ENCODE measurements around the gene CNTNAP2.

The CNTNAP2 gene

GRCh38 chr7:146626912-146627311, 510.3 kb downstream of the CNTNAP2 start:
- DNase-seq = no peak

DNA sequence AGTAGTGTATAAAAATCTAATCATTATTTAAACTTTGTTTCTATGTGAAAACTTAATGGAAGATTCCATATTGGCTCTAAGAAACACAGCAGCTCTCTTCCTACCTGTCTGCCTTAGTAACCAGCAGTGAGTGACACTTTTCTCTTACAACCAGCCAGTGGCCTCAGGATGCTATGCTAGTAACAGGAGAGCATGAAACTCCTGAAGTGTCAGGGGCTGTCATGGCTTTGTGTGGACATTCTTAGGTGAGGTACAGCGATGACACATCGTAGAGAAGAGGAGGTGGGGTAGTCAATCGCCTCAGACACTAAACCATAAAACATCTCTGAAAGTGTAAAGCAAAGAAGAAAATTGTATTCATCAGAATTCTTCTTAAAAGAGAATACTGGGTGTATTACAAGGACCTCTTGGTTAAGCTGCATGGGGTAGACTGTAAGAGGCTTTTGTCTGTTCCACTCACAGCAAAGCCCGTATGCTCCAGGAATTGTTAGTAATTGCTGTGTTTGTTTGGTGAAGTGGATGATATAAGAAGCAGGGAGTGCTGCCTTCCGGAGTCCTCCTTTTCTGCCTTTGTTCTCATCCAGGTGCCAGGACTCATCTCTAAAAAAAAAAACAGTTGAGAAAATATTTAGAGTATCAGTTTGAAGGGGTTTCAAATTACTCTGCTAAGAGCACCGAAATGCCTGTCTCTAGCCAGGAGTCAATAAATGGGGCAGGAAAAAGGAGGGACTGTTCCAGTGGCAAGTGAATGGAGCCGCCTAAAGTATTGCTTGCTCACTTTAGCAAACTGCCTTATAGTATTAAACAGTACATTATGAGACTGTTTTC, 518.8 kb downstream of the CNTNAP2 start:
- no peak for DNase-seq

GRCh38 chr7:146636033-146636356, 519.4 kb downstream of the CNTNAP2 start:
- no peak for DNase-seq

DNA sequence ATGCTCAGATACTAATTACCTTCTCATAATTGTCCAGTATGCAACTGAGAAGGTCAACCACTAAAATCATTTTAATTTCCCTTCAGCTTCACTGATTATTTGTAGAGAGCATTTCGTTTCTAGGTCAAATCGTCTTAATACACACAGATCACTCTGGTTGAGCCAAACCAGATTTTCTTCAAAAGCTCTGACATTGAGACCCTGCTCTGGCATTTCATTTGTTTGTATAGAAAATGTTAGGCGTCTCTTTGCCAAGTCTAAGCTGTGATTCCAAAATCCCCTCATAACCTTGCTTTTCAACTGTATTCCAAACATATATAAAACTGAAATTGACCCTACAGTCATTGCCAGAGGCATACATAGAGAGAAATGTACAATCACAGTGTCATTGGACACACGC, 520.0 kb downstream of the CNTNAP2 start:
- DNase-seq = no peak

DNA sequence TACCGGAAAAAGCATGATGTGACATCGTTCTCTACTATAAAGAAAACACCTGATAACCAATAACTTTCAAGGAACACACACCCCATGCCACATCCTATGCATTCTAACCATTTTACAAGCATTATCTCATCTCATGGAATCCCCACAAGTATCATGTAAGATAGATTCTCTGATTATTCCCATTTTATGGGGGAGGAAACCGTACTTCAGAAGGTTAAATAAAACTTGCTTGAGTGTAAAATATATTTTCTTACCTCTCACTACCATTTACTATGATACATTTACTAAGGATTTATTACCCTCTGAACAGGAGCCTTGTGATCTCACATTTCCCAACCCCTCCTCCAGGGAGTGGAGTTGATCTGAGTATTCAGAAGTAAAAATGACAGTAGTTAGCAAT, 522.7 kb downstream of the CNTNAP2 start:
- no peak for DNase-seq

DNA sequence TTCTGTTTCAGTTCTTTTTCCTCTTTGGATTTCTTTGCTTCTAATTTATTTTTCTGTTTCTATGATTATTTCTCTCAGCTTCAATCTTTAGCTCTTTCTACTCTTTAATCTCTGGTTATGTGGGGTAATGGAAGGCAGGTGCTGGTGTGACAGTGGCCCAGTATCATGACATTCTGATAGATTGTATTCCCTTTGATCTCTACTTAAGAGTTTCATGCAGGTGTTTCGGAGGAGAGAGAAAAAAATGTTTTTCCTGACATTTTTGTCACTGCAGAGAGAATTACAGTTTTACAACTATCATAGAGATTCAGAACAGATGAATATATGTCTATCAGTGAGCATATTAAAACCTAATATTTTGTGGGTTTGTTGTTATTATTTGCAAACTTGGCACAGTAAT, 524.9 kb downstream of the CNTNAP2 start:
- no peak for DNase-seq

DNA sequence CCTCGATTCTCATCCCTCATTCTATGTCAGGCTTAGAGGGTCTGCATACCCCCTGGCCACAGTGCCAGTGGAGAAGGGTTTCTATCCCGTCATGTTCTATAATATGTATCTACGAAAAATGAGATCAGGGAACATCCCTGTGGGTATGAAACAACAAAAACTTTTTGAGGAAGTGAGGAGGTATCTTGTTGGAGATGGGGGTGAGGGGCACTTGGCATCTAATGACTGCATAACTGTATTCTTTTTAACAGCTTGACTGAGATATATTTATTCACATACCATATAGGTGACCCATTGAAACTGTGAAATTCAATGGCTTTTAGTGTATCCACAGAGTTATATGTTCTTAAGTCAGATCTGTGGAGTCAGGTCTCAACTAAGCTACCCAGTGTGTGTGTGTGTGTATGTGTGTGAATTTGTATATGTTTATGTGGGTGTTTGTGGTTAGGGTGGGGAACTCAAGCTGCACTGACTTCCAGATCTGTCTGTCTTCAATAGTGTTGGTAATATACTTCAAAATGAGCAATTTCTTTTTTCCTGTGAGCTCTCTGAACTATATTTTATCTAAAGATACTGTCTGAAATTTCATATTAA, 528.9 kb downstream of the CNTNAP2 start:
- no peak for DNase-seq

DNA sequence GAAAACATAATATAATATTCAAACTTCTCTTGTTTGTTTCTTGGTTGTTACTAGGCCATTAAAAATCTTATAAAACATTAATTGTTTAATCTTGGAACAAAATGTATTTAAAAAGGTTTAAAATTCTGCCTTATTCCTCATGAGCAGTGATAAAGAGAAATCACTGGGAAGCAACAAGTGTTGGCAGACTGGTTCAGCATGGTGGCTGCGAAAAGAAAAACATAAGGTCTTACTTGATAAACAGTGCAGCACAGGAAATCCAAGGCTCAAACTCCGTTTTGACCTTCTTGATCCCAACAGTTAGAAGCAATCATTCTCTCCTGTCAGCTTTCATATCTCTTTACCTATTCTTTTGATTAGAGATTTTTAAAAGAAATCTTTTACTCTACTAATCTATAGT, 530.8 kb downstream of the CNTNAP2 start:
- DNase-seq = no peak

- DNase-seq = no peak
These were observed 535.6 kb downstream of the CNTNAP2 start for GRCh38 chr7:146652176-146652575.

- no peak for DNase-seq
These were observed 537.4 kb downstream of the CNTNAP2 start for GRCh38 chr7:146654048-146654447.

GRCh38 chr7:146655928-146656797, 539.6 kb downstream of the CNTNAP2 start:
- DNase-seq = no peak

- DNase-seq = no peak
These were observed 540.4 kb downstream of the CNTNAP2 start for GRCh38 chr7:146656988-146657387.

DNA sequence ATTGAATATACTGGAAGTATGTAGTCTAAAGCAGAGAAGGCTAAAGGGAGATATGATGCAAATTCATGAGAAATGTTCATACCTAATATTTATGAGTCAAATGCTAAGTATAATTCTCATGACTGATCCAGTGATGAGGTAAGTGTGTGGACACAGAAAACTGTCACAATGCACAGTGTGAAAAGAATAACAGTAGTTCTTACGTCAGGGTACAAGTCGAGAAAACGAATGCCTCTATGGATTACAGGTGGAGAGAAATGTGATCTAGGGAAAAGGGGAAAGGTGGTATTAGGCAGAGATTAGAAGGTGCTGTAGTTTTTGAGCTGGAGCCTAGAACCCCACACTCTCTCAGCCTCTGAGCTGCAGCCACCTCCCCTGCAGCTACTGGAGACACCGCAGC, 542.0 kb downstream of the CNTNAP2 start:
- no peak for DNase-seq

GRCh38 chr7:146659732-146660131, 543.1 kb downstream of the CNTNAP2 start:
- DNase-seq = no peak

GRCh38 chr7:146660839-146661238, 544.2 kb downstream of the CNTNAP2 start:
- no peak for DNase-seq

DNA sequence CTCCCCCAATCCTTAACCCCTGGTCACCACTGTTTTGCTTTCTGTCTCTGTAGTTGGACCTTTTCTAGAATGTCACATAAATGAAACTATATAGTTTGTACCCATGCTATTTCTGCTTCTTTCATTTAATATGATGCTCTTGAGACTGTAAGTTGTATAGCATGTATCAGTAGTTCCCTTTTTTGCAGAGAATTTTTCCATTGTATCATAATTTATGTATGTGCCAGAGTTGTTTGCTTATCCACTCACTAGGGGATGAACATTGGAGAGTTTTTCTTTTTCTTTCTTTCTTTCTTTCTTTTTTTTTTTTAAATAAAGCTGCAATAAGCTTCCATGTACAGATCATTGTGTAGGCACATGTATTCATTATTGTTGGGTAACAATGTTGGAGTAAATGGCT, 544.8 kb downstream of the CNTNAP2 start:
- DNase-seq = no peak

DNA sequence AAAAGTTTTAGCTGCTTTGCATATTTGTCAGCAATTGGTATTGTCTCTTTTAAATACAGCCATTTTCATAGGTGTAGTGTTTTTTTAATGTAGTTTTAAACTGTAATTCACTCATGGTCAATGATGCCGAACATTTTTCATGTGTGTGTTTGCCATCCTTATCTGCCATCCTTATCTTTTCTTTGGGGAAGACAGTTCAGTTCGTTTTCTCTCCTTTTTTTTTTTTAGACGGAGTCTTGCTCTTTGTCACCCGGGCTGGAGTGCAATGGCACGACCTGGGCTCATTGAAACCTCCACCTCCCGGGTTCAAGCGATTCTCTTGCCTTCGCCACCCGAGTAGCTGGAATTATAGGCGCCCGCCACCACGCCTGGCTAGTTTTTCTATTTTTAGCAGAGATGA, 545.3 kb downstream of the CNTNAP2 start:
- no peak for DNase-seq

GRCh38 chr7:146665023-146665422, 548.4 kb downstream of the CNTNAP2 start:
- DNase-seq = no peak

DNA sequence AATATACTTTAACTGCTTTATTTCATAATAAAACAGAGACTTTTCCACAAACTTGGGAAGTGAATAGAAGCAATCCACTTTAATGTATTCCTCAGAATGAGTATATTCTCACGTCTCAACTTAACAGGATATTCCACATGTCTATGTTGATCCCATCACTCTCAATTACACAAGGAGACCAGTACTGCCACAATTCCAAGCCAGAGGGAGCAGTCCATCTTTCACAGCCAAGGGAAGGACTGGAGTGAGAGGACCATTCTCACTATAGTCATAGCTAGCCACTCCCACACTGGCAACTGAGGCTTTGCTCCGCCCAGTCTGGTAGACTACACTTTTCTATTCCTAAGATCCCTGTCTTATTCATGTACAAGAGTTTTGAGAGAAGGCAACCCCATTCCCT, 553.9 kb downstream of the CNTNAP2 start:
- DNase-seq = no peak

- DNase-seq = no peak
These were observed 564.9 kb downstream of the CNTNAP2 start for GRCh38 chr7:146681487-146681886.

GRCh38 chr7:146683439-146683838, 566.8 kb downstream of the CNTNAP2 start:
- no peak for DNase-seq

DNA sequence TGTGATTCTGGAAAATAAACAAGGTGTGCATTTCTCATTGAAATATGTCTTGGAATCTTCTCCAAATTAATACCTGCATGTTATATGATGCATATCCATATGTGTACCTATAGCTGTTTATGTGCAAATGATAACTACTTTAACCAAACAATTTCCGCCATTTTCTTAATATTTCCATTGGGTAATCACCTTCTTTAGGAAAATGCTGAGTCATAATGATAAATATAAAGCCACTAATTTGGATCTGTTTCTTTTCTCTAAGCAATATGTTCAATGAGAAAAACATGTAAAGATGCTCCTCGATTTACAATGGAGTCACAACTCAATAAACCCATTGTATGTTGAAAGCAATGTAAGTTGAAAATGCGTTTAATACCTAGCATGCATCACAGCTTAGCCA, 574.4 kb downstream of the CNTNAP2 start:
- no peak for DNase-seq

DNA sequence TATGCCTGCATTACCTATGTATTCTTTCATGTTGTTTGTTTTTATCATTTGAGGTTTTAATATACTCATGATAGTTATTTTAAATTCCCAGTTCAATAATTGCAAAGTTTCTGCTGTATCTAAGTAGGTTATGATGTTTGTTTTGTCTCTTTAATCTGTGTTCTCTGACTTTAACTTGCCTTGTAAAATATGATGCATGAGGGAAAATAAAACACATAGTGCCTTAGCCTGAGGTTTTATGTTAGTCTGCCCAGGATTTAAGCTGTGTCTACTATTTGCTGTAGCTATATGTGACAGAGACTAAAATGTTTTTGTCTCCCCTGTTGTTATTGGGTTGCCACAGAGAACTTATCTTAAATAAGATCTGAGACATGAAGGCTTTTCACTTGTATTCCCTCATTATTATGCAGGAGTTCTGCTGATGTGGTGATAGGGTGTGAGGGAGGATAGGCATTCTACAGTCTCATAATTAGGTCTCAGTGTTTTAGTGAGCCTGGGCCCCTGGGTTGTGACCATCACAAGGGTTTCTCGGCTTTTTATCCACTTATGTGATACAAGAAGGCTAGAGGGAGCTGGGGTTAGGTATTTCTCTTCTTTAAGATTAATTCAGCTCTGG, 582.5 kb downstream of the CNTNAP2 start:
- no peak for DNase-seq

All from right hindlimb (tissue), 1 donor.